Right atrium auricular region (tissue), 2 donors: Measurements from ENCODE around the gene STK39. TPM values are rescaled to one million over a fixed set of nuclear protein-coding genes. Genes with fewer than 3 reads are reported as not detected.
"Not testable (repeated sequence)": the region's sequence is repeated elsewhere in the genome, so short reads cannot be mapped to it uniquely, and the experiment has no call there.

Experiments used
- DNase-seq: peaks from one replicate; pipeline ENCODE4 v3.0.0-alpha.2; 2019; ENCODE audit warnings: low spot score
- H3K27ac ChIP-seq, 2 donors: fragments of 200-600 bp; sonication (generic); 1 replicate in 1 of 2; 2 replicates in 1 of 2; pipeline ENCODE4 v1.5.1; 2016 to 2019
- H3K27me3 ChIP-seq, 2 donors: fragments of 200-600 bp; sonication (generic); one replicate each; pipeline versions ENCODE4 v1.5.1 to v1.6.0; 2017 to 2019
- H3K36me3 ChIP-seq: fragments of 200-600 bp; sonication (generic); one replicate; pipeline ENCODE4 v1.5.1; 2016
- H3K4me1 ChIP-seq, 2 donors: fragments of 200-600 bp; sonication (generic); one replicate each; pipeline versions ENCODE4 v1.5.1 to v1.6.0; 2017 to 2019
- H3K4me3 ChIP-seq, 2 donors: fragments of 200-600 bp; sonication (generic); 1 replicate in 1 of 2; 2 replicates in 1 of 2; pipeline ENCODE4 v1.5.1; 2017 to 2019; ENCODE audit warnings: mild to moderate bottlenecking in 1 of 2, moderate library complexity in 1 of 2
- H3K9me3 ChIP-seq, 2 donors: fragments of 200-600 bp; sonication (generic); one replicate each; pipeline ENCODE4 v1.5.1; 2019
- CTCF ChIP-seq, 2 donors: fragments of 200-600 bp; sonication (generic); IDR thresholded peaks; one replicate each; pipeline ENCODE4 v1.5.1; 2019; ENCODE audit warnings: antibody characterized with exemption in 2 of 2
- total RNA-seq, 2 donors: library from RNA; depleted of rRNA; stranded (reverse); fragments of >200 nt; gene quantifications; one replicate each; pipeline ENCODE4 v1.1.0, GENCODE V29; 2016

The STK39 gene
- total RNA-seq, 2 donors from 2014 or later, result 6.0 to 13.6 TPM

- H3K27ac ChIP-seq, result no peak overlapping the region
- no peaks in the 10 kb centered on the region for H3K27me3 ChIP-seq
- no peak overlapping the region for H3K4me3 ChIP-seq
- H3K9me3 ChIP-seq, result no peaks in the 10 kb centered on the region
- no peak for DNase-seq
- no peak for TF ChIP-seq CTCF (IDR thresholded peaks at IDR 0.05)
- H3K4me1 ChIP-seq, result no peaks in the 10 kb centered on the region
- H3K36me3 ChIP-seq, result no peaks in the 10 kb centered on the region
Observed at GRCh38 chr2:168289880-168290279, 42.5 kb upstream of the STK39 start.

- no peaks in the 10 kb centered on the region for H3K27me3 ChIP-seq
- no peak for TF ChIP-seq CTCF (IDR thresholded peaks at IDR 0.05)
- no peaks in the 10 kb centered on the region for H3K9me3 ChIP-seq
- no peaks in the 10 kb centered on the region for H3K4me1 ChIP-seq
- no peak for DNase-seq
- H3K4me3 ChIP-seq, result no peak overlapping the region
- no peak overlapping the region for H3K27ac ChIP-seq
- no peaks in the 10 kb centered on the region for H3K36me3 ChIP-seq
Observed at GRCh38 chr2:168286535-168286934, 39.1 kb upstream of the STK39 start.

GRCh38 chr2:168278424-168278888, 31.1 kb upstream of the STK39 start:
- Histone ChIP-seq H3K36me3 (no peaks in the 10 kb centered on the region), H3K4me3 (no peak overlapping the region)
- DNase-seq, result no peak

GRCh38 chr2:168277276-168277675, 29.9 kb upstream of the STK39 start:
- H3K4me1 ChIP-seq, result no peaks in the 10 kb centered on the region
- no peak for TF ChIP-seq CTCF (IDR thresholded peaks at IDR 0.05)
- no peak overlapping the region for H3K27ac ChIP-seq

More at GRCh38 chr2:168278424-168278888, 31.1 kb upstream of the STK39 start:
- Histone ChIP-seq H3K9me3 (no peaks in the 10 kb centered on the region), H3K4me1 (no peaks in the 10 kb centered on the region), H3K27ac (no peak overlapping the region), H3K27me3 (no peaks in the 10 kb centered on the region)
- TF ChIP-seq CTCF (IDR thresholded peaks at IDR 0.05), result no peak

GRCh38 chr2:168272225-168272624, 24.8 kb upstream of the STK39 start:
- H3K9me3 ChIP-seq, result no peaks in the 10 kb centered on the region
- no peak overlapping the region for H3K4me3 ChIP-seq
- TF ChIP-seq CTCF (IDR thresholded peaks at IDR 0.05), result no peak
- no peaks in the 10 kb centered on the region for H3K36me3 ChIP-seq
- DNase-seq, result no peak
- H3K27me3 ChIP-seq, result no peaks in the 10 kb centered on the region
- no peaks in the 10 kb centered on the region for H3K4me1 ChIP-seq
- no peak overlapping the region for H3K27ac ChIP-seq

More at GRCh38 chr2:168277276-168277675, 29.9 kb upstream of the STK39 start:
- H3K27me3 ChIP-seq, result no peaks in the 10 kb centered on the region
- H3K36me3 ChIP-seq, result no peaks in the 10 kb centered on the region
- H3K4me3 ChIP-seq, result no peak overlapping the region
- no peaks in the 10 kb centered on the region for H3K9me3 ChIP-seq
- DNase-seq, result no peak

- peaks cover 0 to 16% of the 10 kb centered on the region in 2 donors for H3K9me3 ChIP-seq
- not testable (repeated sequence) for H3K36me3 ChIP-seq, H3K4me3 ChIP-seq, DNase-seq, H3K27me3 ChIP-seq, H3K27ac ChIP-seq, H3K4me1 ChIP-seq
Observed at GRCh38 chr2:168262926-168263325, 15.5 kb upstream of the STK39 start.
